GM21619 (cell line): ENCODE measurements around the gene TOP1.

Experiments
- ATAC-seq: cut with Tn5 transposase; IDR thresholded peaks from one replicate; pipeline ENCODE4 v1.9.1; 2021; ENCODE audit not compliant: unreplicated experiment

The TOP1 gene

GRCh38 chr20:41035207-41035606, 6.6 kb downstream of the TOP1 start:
- ATAC-seq, result no peak

GRCh38 chr20:41037179-41037578, 8.6 kb downstream of the TOP1 start:
- no peak for ATAC-seq

GRCh38 chr20:41038149-41038877, 9.7 kb downstream of the TOP1 start:
- no peak for ATAC-seq

GRCh38 chr20:41038878-41039404, 10.3 kb downstream of the TOP1 start:
- ATAC-seq, result no peak

- no peak for ATAC-seq
Observed at GRCh38 chr20:41040855-41041254, 12.2 kb downstream of the TOP1 start.

- ATAC-seq, result no peak
Observed at GRCh38 chr20:41041693-41042092, 13.1 kb downstream of the TOP1 start.

GRCh38 chr20:41044409-41045062, 15.9 kb downstream of the TOP1 start:
- ATAC-seq, result no peak

- ATAC-seq, result no peak
Observed at GRCh38 chr20:41045671-41046070, 17.0 kb downstream of the TOP1 start.

- no peak for ATAC-seq
Observed at GRCh38 chr20:41046716-41047115, 18.1 kb downstream of the TOP1 start.

GRCh38 chr20:41047279-41047974, 18.8 kb downstream of the TOP1 start:
- peak; percentile 22 for ATAC-seq

- ATAC-seq, result peak; percentile 50
Observed at GRCh38 chr20:41047975-41048305, 19.3 kb downstream of the TOP1 start.

- ATAC-seq, result peak; percentile 9
Observed at GRCh38 chr20:41048461-41049301, 20.1 kb downstream of the TOP1 start.

GRCh38 chr20:41049451-41049850, 20.8 kb downstream of the TOP1 start:
- no peak for ATAC-seq

- no peak for ATAC-seq
Observed at GRCh38 chr20:41050361-41051008, 21.9 kb downstream of the TOP1 start.

- no peak for ATAC-seq
Observed at GRCh38 chr20:41051009-41051825, 22.6 kb downstream of the TOP1 start.

GRCh38 chr20:41052742-41053419, 24.3 kb downstream of the TOP1 start:
- ATAC-seq, result no peak

- no peak for ATAC-seq
Observed at GRCh38 chr20:41054070-41054846, 25.6 kb downstream of the TOP1 start.

GRCh38 chr20:41054847-41055230, 26.2 kb downstream of the TOP1 start:
- ATAC-seq, result no peak
